GM06990 (cell line): Measurements from ENCODE around the gene RESP18.
A peak's percentile ranks its signal among the peaks of the same experiment; 100 is the strongest.

ENCODE experiments used
- DNase-seq: peaks from one replicate; pipeline ENCODE4 v3.0.0-alpha.2; 2011; ENCODE audit not compliant: insufficient read length; ENCODE audit errors: extremely low read depth
- H3K27me3 ChIP-seq: replicated peaks from 2 replicates; pipeline ENCODE4 v1.6.0; 2011; ENCODE audit warnings: low read length; ENCODE audit not compliant: control insufficient read depth, insufficient read depth
- H3K36me3 ChIP-seq: 2 replicates; pipeline ENCODE4 v1.5.1; 2011; ENCODE audit warnings: low read length; ENCODE audit not compliant: control insufficient read depth, insufficient read depth
- H3K4me3 ChIP-seq: replicated peaks from 2 replicates; pipeline ENCODE4 v1.5.1; 2011; ENCODE audit warnings: low read depth, mild to moderate bottlenecking, control low read depth, low read length
- CTCF ChIP-seq: IDR thresholded peaks from 2 replicates; pipeline ENCODE4 v1.5.1; 2011; ENCODE audit warnings: low read length, control low read depth, mild to moderate bottlenecking, inconsistent platforms; ENCODE audit not compliant: insufficient read depth, poor library complexity, severe bottlenecking

RESP18 gene

GRCh38 chr2:219277703-219278654 lies 54.6 kb downstream of the RESP18 start:
- H3K4me3 ChIP-seq: peak overlapping the region; percentile 62
- peaks cover 12% of the 10 kb centered on the region for H3K36me3 ChIP-seq
- DNase-seq: peak; percentile 77
- H3K27me3 ChIP-seq: no peaks in the 10 kb centered on the region
- TF ChIP-seq CTCF: peak; percentile 98
